Fibroblast of lung (primary cell): Measurements from ENCODE around the gene CCDC141.

Experiments used
- CTCF ChIP-seq, 2 donors: IDR thresholded peaks in 1 of 2; conservative IDR thresholded peaks in 1 of 2; 1 replicate in 1 of 2; 2 replicates in 1 of 2; pipeline ENCODE4 v1.5.1; 2011 to 2012; ENCODE audit warnings: low read length in 2 of 2, control low read depth in 1 of 2, inconsistent platforms in 1 of 2, low read depth in 1 of 2, mild to moderate bottlenecking in 1 of 2
- EZH2 ChIP-seq: IDR thresholded peaks from 2 replicates; pipeline ENCODE4 v1.5.1; 2012; ENCODE audit warnings: low read length, control low read depth, mild to moderate bottlenecking; ENCODE audit errors: missing control alignments

GRCh38 chr2:178962152-178962551 lies 87.8 kb downstream of the CCDC141 start:
- TF ChIP-seq CTCF (conservative IDR thresholded peaks at IDR 0.05 in 1 of 2, IDR thresholded peaks at IDR 0.05 in 1 of 2; ENCODE audit: low read depth in 1 of 2, low read length in 2 of 2): no peak
- no peak for TF ChIP-seq EZH2
